OCI-LY1 (cell line): ENCODE data around the gene GOSR1.
A peak's percentile ranks its signal among the peaks of the same experiment; 100 is the strongest.

Experiments
- H2AFZ ChIP-seq: fragments of 200-600 bp; sonication (generic), shearing (Covaris generic); 2 replicates; pipeline ENCODE4 v1.6.0; 2014; ENCODE audit warnings: antibody characterized with exemption, mild to moderate bottlenecking, low read length
- H3F3A ChIP-seq: fragments of 200-600 bp; sonication (generic), shearing (Covaris generic); 2 replicates; pipeline ENCODE4 v1.6.0; 2014; ENCODE audit warnings: mild to moderate bottlenecking, antibody characterized with exemption, low read length, moderate library complexity; ENCODE audit not compliant: insufficient read depth
- H3K27ac ChIP-seq: fragments of 200-600 bp; sonication (generic); 2 replicates; pipeline ENCODE4 v1.5.1; 2014; ENCODE audit warnings: low read length, mixed run types, mild to moderate bottlenecking, low read depth; ENCODE audit not compliant: poor library complexity, severe bottlenecking
- H3K27me3 ChIP-seq: fragments of 200-600 bp; sonication (generic); 2 replicates; pipeline ENCODE4 v1.6.0; 2014; ENCODE audit warnings: antibody characterized with exemption, mild to moderate bottlenecking, low read length, moderate library complexity; ENCODE audit not compliant: insufficient read depth
- H3K36me3 ChIP-seq: fragments of 200-600 bp; sonication (generic); 2 replicates; pipeline ENCODE4 v1.6.1; 2014; ENCODE audit warnings: mild to moderate bottlenecking, antibody characterized with exemption, low read length, moderate library complexity, mixed read lengths; ENCODE audit not compliant: insufficient read depth
- H3K4me1 ChIP-seq: fragments of 200-600 bp; sonication (generic); 2 replicates; pipeline ENCODE4 v1.5.1; 2014; ENCODE audit warnings: mild to moderate bottlenecking, low read length, moderate library complexity; ENCODE audit not compliant: insufficient read depth, severe bottlenecking
- H3K4me2 ChIP-seq: fragments of 200-600 bp; sonication (generic), shearing (Covaris generic); 2 replicates; pipeline ENCODE4 v1.6.1; 2014; ENCODE audit warnings: low read length
- H3K4me3 ChIP-seq: fragments of 200-600 bp; sonication (generic); 2 replicates; pipeline ENCODE4 v1.5.1; 2014; ENCODE audit warnings: low read length, low read depth, mild to moderate bottlenecking, mixed read lengths; ENCODE audit not compliant: poor library complexity, severe bottlenecking
- H3K79me2 ChIP-seq: fragments of 200-600 bp; shearing (Covaris generic); 2 replicates; pipeline ENCODE4 v1.6.1; 2016; ENCODE audit warnings: mixed run types, low read length, mixed read lengths; ENCODE audit not compliant: insufficient read depth
- H3K9ac ChIP-seq: fragments of 200-600 bp; sonication (generic), shearing (Covaris generic); 2 replicates; pipeline ENCODE4 v1.6.1; 2014; ENCODE audit warnings: mild to moderate bottlenecking, low read length, mixed read lengths
- H3K9me2 ChIP-seq: fragments of 200-600 bp; sonication (generic), shearing (Covaris generic); 2 replicates; pipeline ENCODE4 v1.6.1; 2014; ENCODE audit warnings: low read depth, mild to moderate bottlenecking, low read length, mixed read lengths
- H3K9me3 ChIP-seq: fragments of 200-600 bp; shearing (Covaris generic); 2 replicates; pipeline ENCODE4 v1.6.1; 2014; ENCODE audit warnings: low read length, mixed read lengths
- H4K20me1 ChIP-seq: fragments of 200-600 bp; sonication (generic), shearing (Covaris generic); 2 replicates; pipeline ENCODE4 v1.6.0; 2016; ENCODE audit warnings: mild to moderate bottlenecking, low read length; ENCODE audit not compliant: insufficient read depth
- CTCF ChIP-seq: fragments of 200-600 bp; sonication (generic), shearing (Covaris generic); IDR thresholded peaks from 2 replicates; pipeline ENCODE4 v1.5.1; 2017; ENCODE audit warnings: mild to moderate bottlenecking, antibody characterized with exemption, low read length, moderate library complexity, mixed read lengths
- EZH2 ChIP-seq: fragments of 200-600 bp; sonication (generic), shearing (Covaris generic); IDR thresholded peaks from 2 replicates; pipeline ENCODE4 v1.8.0; 2017; ENCODE audit warnings: borderline replicate concordance, mixed run types, mild to moderate bottlenecking, antibody characterized with exemption, low read length, moderate library complexity, mixed read lengths

The GOSR1 gene

DNA sequence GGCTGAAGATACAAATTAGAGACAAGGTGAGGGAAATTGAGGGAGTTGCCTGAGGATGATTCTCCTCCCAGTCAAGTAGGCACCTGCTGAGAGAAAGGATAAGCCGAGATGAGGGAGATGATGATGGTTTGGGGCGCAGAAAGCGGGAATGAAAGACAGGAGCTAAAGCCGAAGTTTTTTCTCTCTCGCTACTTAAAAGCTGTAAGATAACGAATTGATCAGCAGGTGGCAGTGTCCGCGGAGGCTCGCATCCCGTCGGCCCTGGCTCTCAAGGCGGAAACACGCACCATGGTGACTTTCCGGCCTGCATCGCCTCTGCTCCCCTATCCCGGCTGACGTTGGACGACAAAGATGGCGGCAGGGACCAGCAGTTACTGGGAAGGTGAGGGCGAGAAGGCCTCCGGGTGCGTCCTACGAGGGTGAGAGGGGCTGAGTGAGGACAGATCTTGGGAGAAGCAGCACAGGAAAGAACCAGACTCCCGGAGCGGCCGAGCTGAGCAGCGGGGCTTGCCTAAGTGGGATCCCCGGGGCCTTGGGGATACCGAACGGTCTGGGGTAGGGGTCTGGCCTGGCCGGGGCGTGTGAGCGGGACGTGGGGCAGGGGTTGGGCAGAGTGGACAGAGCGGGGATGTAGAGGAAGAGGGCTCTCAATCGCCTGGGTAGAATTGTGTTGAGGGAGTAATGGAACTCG is at the start of gene GOSR1:
Gene GOSR1 (plus strand): TSS at position 326 of the 691 bp plus-strand sequence. CDS start 26 bp downstream, at position 352.
- Histone ChIP-seq H3K9me2 (no peaks in the 10 kb centered on the region), H3K4me3 (peak within 1 kb of the TSS; percentile 96), H3K9me3 (no peaks in the 10 kb centered on the region), H3K36me3 (peaks cover 31% of the 10 kb centered on the region; the same call in 1 of the 2 replicates), H3F3A (no peaks in the 10 kb centered on the region), H2AFZ (peak within 1 kb of the TSS; percentile 100), H3K4me2 (peak within 1 kb of the TSS; percentile 86), H4K20me1 (no peaks in the 10 kb centered on the region), H3K9ac (peak within 1 kb of the TSS; percentile 98), H3K79me2 (peaks cover 17% of the 10 kb centered on the region), H3K27me3 (no peaks in the 10 kb centered on the region), H3K4me1 (peaks cover 24% of the 10 kb centered on the region), H3K27ac (peak within 1 kb of the TSS; percentile 54)
- TF ChIP-seq EZH2 (no peak), CTCF (peak; percentile 77)

- H3K36me3 ChIP-seq, result peaks cover 34% of the 10 kb centered on the region
Observed at GRCh38 chr17:30427611-30428010, 49.6 kb upstream of the GOSR1 start.

DNA sequence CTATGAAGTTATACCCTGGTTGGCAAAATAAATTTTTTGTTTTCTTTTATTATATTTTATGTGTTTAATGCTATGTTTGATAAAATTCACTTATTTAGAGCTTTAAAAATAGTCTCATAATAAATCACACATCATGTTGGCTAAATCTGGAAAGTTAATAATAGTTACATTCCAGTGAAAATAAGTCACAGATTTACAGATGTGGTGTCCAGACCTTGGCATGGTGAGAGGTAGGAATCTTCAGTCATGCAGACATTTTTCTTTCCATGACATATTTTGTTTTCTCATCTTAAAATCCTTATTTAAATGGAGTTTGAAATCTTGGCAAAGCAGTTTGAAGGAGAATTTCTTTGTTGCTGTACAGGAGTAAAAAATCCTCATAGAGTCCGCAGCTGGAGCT is 48.1 kb upstream of the GOSR1 start:
- Histone ChIP-seq H2AFZ (no peak overlapping the region), H3K36me3 (peaks cover 33% of the 10 kb centered on the region), H3K9me2 (no peaks in the 10 kb centered on the region), H3K4me3 (no peak overlapping the region), H3K27ac (no peak overlapping the region), H3K9me3 (no peaks in the 10 kb centered on the region), H4K20me1 (no peaks in the 10 kb centered on the region), H3F3A (no peaks in the 10 kb centered on the region; the same call in 1 of the 2 replicates), H3K4me2 (no peak overlapping the region), H3K79me2 (no peaks in the 10 kb centered on the region), H3K27me3 (no peaks in the 10 kb centered on the region), H3K9ac (no peak overlapping the region), H3K4me1 (no peaks in the 10 kb centered on the region)
- TF ChIP-seq CTCF (no peak), EZH2 (no peak)

More at GRCh38 chr17:30427611-30428010, 49.6 kb upstream of the GOSR1 start:
- Histone ChIP-seq H3K4me3 (no peak overlapping the region), H3K4me1 (no peaks in the 10 kb centered on the region), H3K27me3 (no peaks in the 10 kb centered on the region), H2AFZ (no peak overlapping the region), H3K9ac (no peak overlapping the region), H4K20me1 (no peaks in the 10 kb centered on the region), H3K4me2 (no peak overlapping the region), H3K27ac (no peak overlapping the region), H3K9me3 (no peaks in the 10 kb centered on the region), H3K79me2 (no peaks in the 10 kb centered on the region), H3K9me2 (no peaks in the 10 kb centered on the region), H3F3A (no peaks in the 10 kb centered on the region; the same call in 1 of the 2 replicates)
- TF ChIP-seq EZH2 (no peak), CTCF (no peak)
